CD4-positive, alpha-beta T cell treated with Interleukin-6 at 100 ng/mL for 8 hours (primary cell): Measurements from ENCODE around the gene C16orf89.
"Not testable (repeated sequence)": the region's sequence is repeated elsewhere in the genome, so short reads cannot be mapped to it uniquely, and the experiment has no call there.

Source experiments
- DNase-seq: peaks from one replicate; pipeline ENCODE4 v3.0.0-alpha.2; 2020; ENCODE audit warnings: mixed read lengths, low spot score

The C16orf89 gene

DNA sequence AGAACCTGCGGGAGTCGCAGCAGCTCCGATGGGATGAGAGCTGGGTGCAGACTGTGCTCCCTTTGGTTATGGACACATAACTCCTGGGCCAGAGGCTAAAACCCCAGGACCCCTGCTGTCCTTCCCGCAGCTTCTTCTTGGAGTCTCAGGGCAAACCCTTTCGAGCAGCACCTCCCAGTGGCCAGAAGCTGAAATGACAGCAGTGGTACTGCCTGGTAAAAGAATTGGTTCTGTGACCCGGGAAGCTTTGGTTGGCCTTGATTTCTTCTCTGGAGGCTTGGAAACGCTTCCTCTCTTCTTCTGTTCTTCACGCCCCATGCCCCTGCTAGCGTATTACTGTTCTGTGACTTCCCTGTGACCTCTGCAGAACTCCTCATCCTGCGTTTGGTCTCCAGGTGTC lies 19.0 kb upstream of the C16orf89 start:
- peak; percentile 40 for DNase-seq

DNA sequence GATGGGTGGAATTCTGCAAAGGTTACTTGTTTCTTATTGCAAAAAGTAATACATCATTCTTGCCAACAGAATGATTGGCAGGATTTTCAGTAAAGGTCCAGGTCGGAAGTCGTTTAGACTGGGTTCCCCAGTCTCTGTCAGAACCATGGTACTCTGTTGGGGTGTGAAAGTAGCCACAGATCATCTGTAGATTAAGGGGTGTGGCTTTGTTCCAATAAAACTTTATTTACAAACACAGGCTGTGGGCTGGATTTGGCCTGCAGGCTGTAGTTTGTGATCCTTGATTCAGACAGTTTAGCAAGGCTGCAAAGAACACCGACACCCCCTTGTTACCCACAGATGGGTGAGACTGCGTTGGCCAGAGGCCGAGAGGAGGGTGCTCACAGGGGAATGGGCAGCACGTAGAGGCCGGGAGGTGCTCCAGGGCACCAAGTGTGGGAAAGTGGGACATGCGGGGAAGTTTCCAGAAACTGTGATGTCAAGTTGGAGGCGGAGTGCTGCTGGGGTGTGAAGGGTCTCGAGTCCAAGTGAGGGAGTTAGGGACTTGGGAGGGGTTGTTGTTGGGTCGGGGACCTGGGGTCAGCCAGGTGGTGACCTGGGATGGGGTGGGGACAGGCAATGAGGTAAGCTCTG lies 18.5 kb upstream of the C16orf89 start:
- not testable (repeated sequence) for DNase-seq

DNA sequence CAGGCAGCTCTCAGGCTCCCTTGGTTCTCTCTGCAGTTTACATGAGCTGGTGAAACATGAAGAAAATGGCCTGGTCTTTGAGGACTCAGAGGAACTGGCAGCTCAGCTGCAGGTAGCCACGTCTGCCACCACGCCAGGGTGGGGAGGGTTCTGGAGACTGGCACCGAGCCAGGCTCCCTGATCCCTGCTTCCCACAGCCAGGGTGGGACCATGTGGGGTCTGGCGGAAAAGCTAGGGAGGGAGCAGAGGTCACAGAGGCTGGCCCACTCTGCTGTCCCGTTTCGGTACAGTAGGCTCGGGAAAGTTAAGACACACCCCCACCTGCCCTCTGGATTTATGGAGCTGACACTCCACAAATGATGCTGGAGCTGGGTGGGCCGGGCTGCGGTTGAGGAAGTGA lies 17.9 kb upstream of the C16orf89 start:
- not testable (repeated sequence) for DNase-seq

DNA sequence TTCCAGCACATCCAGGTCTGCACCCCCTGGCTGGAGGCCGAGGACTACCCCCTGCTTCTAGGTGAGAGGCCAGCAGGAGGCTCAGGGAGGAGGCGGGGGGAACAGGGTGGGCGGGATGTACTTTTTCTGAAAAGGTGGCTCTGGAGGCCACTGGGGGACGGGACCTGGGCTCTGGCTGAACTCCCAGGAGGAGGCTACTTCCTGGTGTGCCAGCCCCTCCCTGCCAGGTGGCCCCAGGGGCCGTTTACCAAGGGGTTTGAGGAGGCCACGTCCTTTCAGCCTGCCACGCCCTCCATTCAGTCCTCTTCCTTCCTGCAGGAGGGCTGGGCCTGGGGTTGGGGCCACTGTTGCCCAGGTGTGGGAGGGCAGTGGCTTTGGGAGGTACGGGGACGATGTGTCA lies 15.2 kb upstream of the C16orf89 start:
- not testable (repeated sequence) for DNase-seq

- not testable (repeated sequence) for DNase-seq
Measured at GRCh38 chr16:5080461-5080860, 14.7 kb upstream of the C16orf89 start.

- DNase-seq, result no peak
Measured at GRCh38 chr16:5078626-5079025, 12.9 kb upstream of the C16orf89 start.

- DNase-seq, result no peak
Measured at GRCh38 chr16:5077304-5077703, 11.5 kb upstream of the C16orf89 start.

DNA sequence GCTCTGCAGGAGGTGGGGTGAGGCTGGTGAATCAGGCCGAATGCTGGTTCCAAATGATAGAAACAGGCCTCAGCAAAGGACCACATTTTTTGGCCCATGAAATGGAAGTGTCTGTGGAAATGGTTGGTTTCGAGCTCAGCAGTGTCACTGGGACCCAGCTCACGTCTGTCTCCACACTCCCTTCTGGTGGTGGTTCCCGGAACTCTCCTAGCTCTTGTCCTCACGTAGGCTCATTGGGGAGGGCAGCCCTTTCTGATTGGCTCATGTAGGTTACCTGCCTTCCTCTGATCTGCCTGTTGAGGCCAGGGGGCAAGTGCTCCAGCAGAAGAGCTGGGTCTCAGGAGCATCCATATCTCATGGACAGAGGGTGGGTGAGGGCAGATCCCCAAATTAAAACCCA lies 9.9 kb upstream of the C16orf89 start:
- DNase-seq, result no peak

- DNase-seq, result not testable (repeated sequence)
Measured at GRCh38 chr16:5073771-5074170, 8.0 kb upstream of the C16orf89 start.

DNA sequence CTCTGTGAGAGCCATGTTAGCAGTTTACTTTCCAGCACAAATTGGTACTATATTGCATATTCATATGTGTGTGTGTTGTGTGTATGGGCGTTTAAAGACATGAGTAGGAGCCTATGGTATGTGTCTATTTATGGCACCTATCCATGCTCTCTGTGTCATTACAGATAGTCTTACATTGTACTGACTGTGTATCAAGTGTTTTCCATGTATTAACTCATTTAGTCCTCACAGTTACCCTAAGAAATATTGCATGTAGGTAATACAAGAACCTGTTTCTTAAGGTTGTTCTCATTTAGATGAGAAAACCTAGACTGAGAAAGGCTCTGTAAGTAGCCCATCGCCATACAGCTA lies 7.5 kb upstream of the C16orf89 start:
- DNase-seq, result no peak

- no peak for DNase-seq
Measured at GRCh38 chr16:5072334-5073278, 6.8 kb upstream of the C16orf89 start.

GRCh38 chr16:5071681-5072333 lies 6.1 kb upstream of the C16orf89 start, which contains the start of gene ALG1:
Gene ALG1 (plus strand): TSS chr16:5071843. CDS start chr16:5071850, 7 bp downstream.
- DNase-seq, result peak; percentile 88

- no peak for DNase-seq
Measured at GRCh38 chr16:5071341-5071680, 5.6 kb upstream of the C16orf89 start.

GRCh38 chr16:5070431-5071186 lies 4.9 kb upstream of the C16orf89 start:
- DNase-seq, result no peak

- no peak for DNase-seq
Measured at GRCh38 chr16:5069854-5070253, 4.1 kb upstream of the C16orf89 start.

DNA sequence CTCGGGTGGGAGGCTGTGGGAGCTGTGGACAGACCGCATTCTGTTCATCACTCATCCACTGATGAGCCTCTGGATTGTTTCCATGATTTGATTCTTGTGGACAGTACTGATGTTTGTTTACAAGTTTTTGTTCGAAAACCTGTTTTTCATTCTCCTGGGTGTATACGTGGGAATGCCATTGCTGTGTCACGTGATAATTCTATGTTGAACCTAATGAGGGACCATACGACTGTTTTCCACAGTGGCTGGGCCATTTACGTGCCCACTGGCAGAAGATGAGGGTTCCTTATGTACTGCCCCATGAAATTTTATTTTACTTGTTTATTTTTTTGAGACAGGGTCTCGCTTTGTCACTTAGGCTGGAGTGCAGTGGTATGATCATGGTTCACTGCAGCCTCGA lies 3.3 kb upstream of the C16orf89 start:
- DNase-seq, result no peak

DNA sequence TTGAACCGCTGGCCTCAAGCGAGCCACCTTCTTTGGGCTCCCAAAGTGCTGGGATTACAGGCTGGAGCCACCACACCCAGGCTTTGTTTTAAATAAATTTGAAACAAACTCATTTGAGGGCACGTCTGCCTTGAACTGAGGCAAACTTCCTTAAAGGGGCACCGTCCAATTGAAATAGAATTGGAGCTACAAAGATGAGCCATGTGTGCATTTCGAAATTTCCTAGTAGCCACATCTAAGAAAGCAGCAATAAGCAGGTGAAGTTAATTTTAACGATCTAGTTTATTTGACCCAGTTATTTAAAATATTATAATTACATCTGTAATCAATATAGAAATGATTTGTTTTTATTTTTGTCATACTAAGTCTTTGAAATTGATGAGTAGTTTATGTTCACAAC lies 755 bp upstream of the C16orf89 start:
- no peak for DNase-seq

GRCh38 chr16:5065326-5065725 lies 430 bp downstream of the C16orf89 start:
- no peak for DNase-seq

DNA sequence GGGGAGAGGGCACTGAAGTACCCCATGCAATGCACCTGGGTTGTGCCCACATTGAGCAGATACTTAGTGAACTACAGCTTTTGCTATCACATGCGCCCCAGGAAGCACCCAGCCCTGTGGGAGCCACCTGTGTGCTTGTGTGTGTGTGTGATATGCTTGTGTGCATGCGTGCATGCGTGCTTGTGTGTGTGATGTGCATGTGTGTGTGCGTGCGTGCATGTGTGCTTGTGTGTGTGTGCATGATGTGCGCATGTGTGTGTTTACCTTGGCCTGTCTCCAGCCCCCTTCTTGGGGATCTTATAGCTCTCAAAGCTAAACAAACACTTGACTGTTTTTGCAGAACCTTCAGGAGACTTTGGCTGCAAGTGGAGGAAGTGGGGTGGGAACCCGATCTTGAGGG lies 841 bp downstream of the C16orf89 start:
- no peak for DNase-seq

DNA sequence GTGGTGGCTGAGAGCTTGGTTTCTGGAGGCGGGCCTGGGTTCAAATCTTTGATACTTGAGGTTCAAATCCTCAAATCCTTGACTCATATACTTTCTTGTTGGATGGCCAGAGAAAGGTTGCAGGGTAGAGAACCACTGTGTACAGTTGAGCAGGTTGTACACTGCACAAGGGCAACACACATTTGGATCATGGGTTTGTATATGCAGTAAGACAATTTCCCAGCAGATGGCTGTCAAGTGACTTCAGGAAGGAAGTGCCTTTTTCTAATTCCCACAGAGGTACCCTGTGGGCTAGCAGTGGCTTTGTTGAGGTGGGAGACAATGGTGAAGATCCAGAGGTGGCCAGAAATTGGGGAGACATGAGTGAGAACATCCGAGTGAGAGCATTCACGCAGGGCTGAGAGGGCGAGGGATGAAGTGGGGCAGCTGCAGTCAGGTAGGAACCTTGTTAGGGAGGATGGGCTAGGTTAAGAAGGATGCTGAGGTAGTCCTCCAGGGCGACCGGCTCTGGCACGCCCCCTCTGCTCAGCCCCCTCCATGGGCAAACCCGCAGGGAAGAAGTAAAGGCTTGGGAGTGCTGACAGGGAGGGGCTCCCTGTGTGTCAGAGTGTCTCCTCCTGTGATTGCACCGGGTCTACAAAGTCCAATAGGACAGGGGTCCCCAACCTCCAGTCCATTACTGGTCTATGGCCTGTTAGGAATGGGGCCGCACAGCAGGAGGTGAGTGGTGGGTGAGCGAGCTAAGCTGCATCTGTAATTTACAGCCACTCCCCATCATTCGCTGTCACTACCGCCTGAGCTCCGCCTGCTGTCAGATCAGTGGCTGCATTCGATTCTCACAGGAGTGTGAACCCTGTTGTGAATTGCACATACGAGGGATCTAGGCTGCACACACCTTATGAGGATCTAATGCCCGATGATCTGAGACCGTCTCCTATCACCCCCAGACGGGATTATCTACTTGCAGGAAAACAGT lies 2.7 kb downstream of the C16orf89 start:
- no peak for DNase-seq

DNA sequence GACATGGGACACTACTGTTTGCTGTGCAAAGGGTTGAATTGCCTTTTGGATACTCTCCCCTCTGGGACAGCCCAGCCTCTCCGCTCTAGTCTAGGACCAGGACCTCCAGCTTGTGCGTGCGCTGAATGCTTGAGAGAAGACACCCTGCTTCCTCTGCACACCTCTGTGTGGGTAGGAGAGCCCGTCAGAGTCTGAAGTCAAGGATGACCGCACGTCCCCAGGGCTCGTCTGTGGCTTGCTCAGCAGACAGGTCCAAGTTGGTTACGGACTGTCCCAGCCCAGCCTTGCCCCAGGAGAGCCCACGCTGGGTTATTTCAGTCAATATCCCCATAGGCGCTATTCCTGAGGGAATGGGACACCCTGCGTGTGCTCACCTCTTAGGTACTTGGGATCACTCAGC lies 3.7 kb downstream of the C16orf89 start:
- DNase-seq, result no peak
